CD14-positive monocyte (primary cell): ENCODE measurements around the gene FGFR3. TPM values are rescaled to one million over a fixed set of nuclear protein-coding genes. Genes with fewer than 3 reads are reported as not detected.

ENCODE experiments used
- DNase-seq, 3 donors: peaks; one replicate each; pipeline ENCODE4 v3.0.0-alpha.2; 2011 to 2022
- H2AFZ ChIP-seq: 2 replicates; pipeline ENCODE4 v1.6.0; 2012; ENCODE audit warnings: mild to moderate bottlenecking, low read depth, low read length, inconsistent platforms; ENCODE audit not compliant: insufficient read depth, poor library complexity, severe bottlenecking
- H3K27ac ChIP-seq, 2 donors: 1 replicate in 1 of 2; 2 replicates in 1 of 2; pipeline ENCODE4 v1.5.1; 2012 to 2013; ENCODE audit warnings: low read length in 2 of 2, control low read depth in 1 of 2, inconsistent platforms in 1 of 2, low read depth in 1 of 2, mild to moderate bottlenecking in 1 of 2
- H3K27me3 ChIP-seq, 2 donors: one replicate each; pipeline versions ENCODE4 v1.6.0 to v1.6.1; 2011 to 2013; ENCODE audit warnings: low read length in 2 of 2; ENCODE audit not compliant: control insufficient read depth in 2 of 2, insufficient read depth in 2 of 2
- H3K36me3 ChIP-seq, 2 donors: replicated peaks in 1 of 2; 1 replicate in 1 of 2; 2 replicates in 1 of 2; pipeline versions ENCODE4 v1.5.1 to v1.6.1; 2012 to 2013; ENCODE audit warnings: low read length in 2 of 2, control low read depth in 1 of 2, inconsistent platforms in 1 of 2, mild to moderate bottlenecking in 1 of 2; ENCODE audit not compliant: insufficient read depth in 2 of 2, control insufficient read depth in 1 of 2
- H3K4me1 ChIP-seq, 2 donors: 1 replicate in 1 of 2; 2 replicates in 1 of 2; pipeline versions ENCODE4 v1.5.1 to v1.6.1; 2012 to 2013; ENCODE audit warnings: low read length in 2 of 2, control low read depth in 1 of 2, inconsistent platforms in 1 of 2, mild to moderate bottlenecking in 1 of 2, moderate library complexity in 1 of 2; ENCODE audit not compliant: insufficient read depth in 2 of 2, control insufficient read depth in 1 of 2
- H3K4me2 ChIP-seq: replicated peaks from 2 replicates; pipeline ENCODE3; 2012; ENCODE audit warnings: low read length, moderate library complexity, mild to moderate bottlenecking; ENCODE audit not compliant: poor library complexity, severe bottlenecking; ENCODE audit errors: extremely low read depth
- H3K4me3 ChIP-seq, 3 experiments: fragments of 200-600 bp in 1 of 3; sonication (generic) in 1 of 3; replicated peaks in 1 of 3; 1 replicate in 2 of 3; 2 replicates in 1 of 3; pipeline ENCODE4 v1.5.1; 2011 to 2013; ENCODE audit warnings: low read length in 3 of 3, mild to moderate bottlenecking in 3 of 3, control low read depth in 2 of 3, low read depth in 2 of 3, inconsistent platforms in 1 of 3, moderate library complexity in 1 of 3
- H3K79me2 ChIP-seq: 2 replicates; pipeline ENCODE4 v1.6.0; 2012; ENCODE audit warnings: mild to moderate bottlenecking, control low read depth, inconsistent platforms, low read length, moderate library complexity; ENCODE audit not compliant: insufficient read depth
- H3K9ac ChIP-seq: 2 replicates; pipeline ENCODE4 v1.6.0; 2017; ENCODE audit warnings: low read length, mild to moderate bottlenecking; ENCODE audit not compliant: insufficient read depth, poor library complexity, severe bottlenecking
- H3K9me3 ChIP-seq, 2 donors: replicated peaks in 1 of 2; 1 replicate in 1 of 2; 2 replicates in 1 of 2; pipeline versions ENCODE4 v1.5.1 to v1.6.1; 2012 to 2013; ENCODE audit warnings: low read length in 2 of 2, control low read depth in 1 of 2; ENCODE audit not compliant: control insufficient read depth in 1 of 2, insufficient read depth in 1 of 2
- H4K20me1 ChIP-seq: 2 replicates; pipeline ENCODE4 v1.6.0; 2012; ENCODE audit warnings: mild to moderate bottlenecking, low read length, control low read depth, moderate library complexity; ENCODE audit not compliant: insufficient read depth
- H3K27ac Mint-ChIP-seq, 7 donors: one replicate each; pipeline ENCODE4 v1.8.0; 2020; ENCODE audit warnings: mild to moderate bottlenecking in 7 of 7, mixed read lengths in 7 of 7, moderate library complexity in 6 of 7, inconsistent platforms in 2 of 7
- H3K27me3 Mint-ChIP-seq, 3 donors: one replicate each; pipeline ENCODE4 v1.8.0; 2021 to 2022; ENCODE audit warnings: low read depth in 3 of 3, mild to moderate bottlenecking in 3 of 3, mixed read lengths in 3 of 3, moderate library complexity in 3 of 3, inconsistent platforms in 1 of 3
- H3K36me3 Mint-ChIP-seq, 2 donors: one replicate each; pipeline ENCODE4 v1.8.0; 2020; ENCODE audit warnings: mixed read lengths in 2 of 2, inconsistent platforms in 1 of 2, mild to moderate bottlenecking in 1 of 2
- H3K4me1 Mint-ChIP-seq: one replicate; pipeline ENCODE4 v1.8.0; 2020; ENCODE audit warnings: mild to moderate bottlenecking, mixed read lengths
- H3K4me3 Mint-ChIP-seq, 2 donors: one replicate each; pipeline ENCODE4 v1.8.0; 2020; ENCODE audit warnings: mild to moderate bottlenecking in 2 of 2, mixed read lengths in 2 of 2, moderate library complexity in 1 of 2
- H3K9me3 Mint-ChIP-seq, 7 donors: one replicate each; pipeline ENCODE4 v1.8.0; 2020 to 2022; ENCODE audit warnings: mixed read lengths in 7 of 7, mild to moderate bottlenecking in 6 of 7, moderate library complexity in 6 of 7, inconsistent platforms in 2 of 7
- WGBS: methylation state at CpG from one replicate; pipeline ENCODE4 v1.1.5; 2013; ENCODE audit warnings: missing lambda C conversion rate; ENCODE audit not compliant: insufficient coverage; 5-methylcytosine and 5-hydroxymethylcytosine counted together
- intact Hi-C, 2 donors: fragments of 100-400 bp; cut with micrococcal nuclease; formaldehyde crosslinking; loops; one replicate each; pipeline versions ENCODE4 v1.15.0 to v1.15.1; 2023
- polyA plus RNA-seq, 3 donors: library from polyadenylated mRNA; depleted of rRNA in 1 of 3; unstranded in 2 of 3; stranded (reverse) in 1 of 3; fragments of 300-500 nt in 2 of 3; fragments of >200 nt in 1 of 3; fragmentation: Illumina TruSeq in 2 of 3; gene quantifications; 1 replicate in 2 of 3; 2 replicates in 1 of 3; pipeline ENCODE4 v1.2.3, GENCODE V29; 2012 to 2021
- TF ChIP-seq, protein P1 (sequence below): fragments of 200-600 bp; IDR thresholded peaks from one replicate; pipeline ENCODE4 v1.8.0; 2022; ENCODE audit warnings: antibody characterized with exemption, mild to moderate bottlenecking

The FGFR3 gene
- polyA plus RNA-seq, 3 donors: 0.07 TPM; not detected in 2

DNA sequence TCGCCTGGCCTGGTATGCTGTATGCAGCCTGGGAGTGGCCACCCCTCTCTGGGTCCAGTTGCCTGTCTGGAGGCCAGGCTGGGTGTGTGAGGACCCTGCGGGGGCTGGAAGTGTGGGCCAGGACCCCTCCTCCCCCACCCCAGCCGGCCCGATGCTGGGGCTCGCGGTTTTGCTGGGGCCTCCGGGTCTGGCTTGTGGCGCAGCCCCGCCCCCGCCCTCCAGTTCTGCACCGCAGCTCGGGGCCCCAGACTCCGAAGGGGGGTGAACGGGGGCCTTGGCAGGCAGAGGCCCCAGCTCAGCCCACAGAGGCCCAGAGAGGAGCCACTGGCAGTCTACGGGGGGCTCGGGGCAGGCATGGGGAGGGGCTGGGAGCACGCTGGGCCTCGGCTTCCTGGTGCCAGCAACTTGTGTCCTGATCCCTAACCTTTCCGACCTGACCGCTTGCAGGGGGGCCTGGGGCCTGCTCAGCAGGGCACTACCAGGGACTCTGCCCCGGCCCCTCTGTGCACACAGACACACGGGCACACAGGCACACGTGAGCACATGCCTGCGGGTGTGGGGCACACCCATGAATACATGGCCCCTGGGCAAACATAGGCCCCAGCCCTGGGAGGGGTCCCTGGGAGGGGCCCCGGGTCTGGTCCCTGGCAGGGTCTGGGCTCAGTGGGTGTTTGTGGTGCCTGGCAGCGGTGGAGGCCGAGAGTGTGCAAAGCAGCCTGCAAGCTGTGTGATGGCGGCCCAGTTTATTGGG is 21.4 kb upstream of the FGFR3 start:
- Mint-ChIP-seq H3K36me3 (no peaks in the 10 kb centered on the region), H3K27me3 (peaks cover 12 to 40% (median 18%) of the 10 kb centered on the region in 3 donors), H3K27ac (no peak overlapping the region), H3K9me3 (peaks cover 0 to 3% (median 0%) of the 10 kb centered on the region in 7 donors), H3K4me3 (peak overlapping the region in 1 of 2 donors; percentile 48), H3K4me1 (no peaks in the 10 kb centered on the region)
- H4K20me1 ChIP-seq: no peaks in the 10 kb centered on the region
- H3K9me3 ChIP-seq: no peaks in the 10 kb centered on the region
- H3K36me3 ChIP-seq: no peaks in the 10 kb centered on the region
- intact Hi-C loops: no loop called here
- no peaks in the 10 kb centered on the region for H3K4me1 ChIP-seq
- no peak overlapping the region for H3K4me2 ChIP-seq
- no peak for DNase-seq
- no peak overlapping the region for H3K4me3 ChIP-seq
- H3K9ac ChIP-seq: no peak overlapping the region
- peaks cover 3 to 23% of the 10 kb centered on the region in 2 donors for H3K27me3 ChIP-seq
- H2AFZ ChIP-seq: no peak overlapping the region
- H3K79me2 ChIP-seq: no peaks in the 10 kb centered on the region
- 18% methylated on average over 26 of the region's 28 CpGs for WGBS
- no peak overlapping the region for H3K27ac ChIP-seq
- TF ChIP-seq, protein P1, sequence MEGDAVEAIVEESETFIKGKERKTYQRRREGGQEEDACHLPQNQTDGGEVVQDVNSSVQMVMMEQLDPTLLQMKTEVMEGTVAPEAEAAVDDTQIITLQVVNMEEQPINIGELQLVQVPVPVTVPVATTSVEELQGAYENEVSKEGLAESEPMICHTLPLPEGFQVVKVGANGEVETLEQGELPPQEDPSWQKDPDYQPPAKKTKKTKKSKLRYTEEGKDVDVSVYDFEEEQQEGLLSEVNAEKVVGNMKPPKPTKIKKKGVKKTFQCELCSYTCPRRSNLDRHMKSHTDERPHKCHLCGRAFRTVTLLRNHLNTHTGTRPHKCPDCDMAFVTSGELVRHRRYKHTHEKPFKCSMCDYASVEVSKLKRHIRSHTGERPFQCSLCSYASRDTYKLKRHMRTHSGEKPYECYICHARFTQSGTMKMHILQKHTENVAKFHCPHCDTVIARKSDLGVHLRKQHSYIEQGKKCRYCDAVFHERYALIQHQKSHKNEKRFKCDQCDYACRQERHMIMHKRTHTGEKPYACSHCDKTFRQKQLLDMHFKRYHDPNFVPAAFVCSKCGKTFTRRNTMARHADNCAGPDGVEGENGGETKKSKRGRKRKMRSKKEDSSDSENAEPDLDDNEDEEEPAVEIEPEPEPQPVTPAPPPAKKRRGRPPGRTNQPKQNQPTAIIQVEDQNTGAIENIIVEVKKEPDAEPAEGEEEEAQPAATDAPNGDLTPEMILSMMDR: no peak

DNA sequence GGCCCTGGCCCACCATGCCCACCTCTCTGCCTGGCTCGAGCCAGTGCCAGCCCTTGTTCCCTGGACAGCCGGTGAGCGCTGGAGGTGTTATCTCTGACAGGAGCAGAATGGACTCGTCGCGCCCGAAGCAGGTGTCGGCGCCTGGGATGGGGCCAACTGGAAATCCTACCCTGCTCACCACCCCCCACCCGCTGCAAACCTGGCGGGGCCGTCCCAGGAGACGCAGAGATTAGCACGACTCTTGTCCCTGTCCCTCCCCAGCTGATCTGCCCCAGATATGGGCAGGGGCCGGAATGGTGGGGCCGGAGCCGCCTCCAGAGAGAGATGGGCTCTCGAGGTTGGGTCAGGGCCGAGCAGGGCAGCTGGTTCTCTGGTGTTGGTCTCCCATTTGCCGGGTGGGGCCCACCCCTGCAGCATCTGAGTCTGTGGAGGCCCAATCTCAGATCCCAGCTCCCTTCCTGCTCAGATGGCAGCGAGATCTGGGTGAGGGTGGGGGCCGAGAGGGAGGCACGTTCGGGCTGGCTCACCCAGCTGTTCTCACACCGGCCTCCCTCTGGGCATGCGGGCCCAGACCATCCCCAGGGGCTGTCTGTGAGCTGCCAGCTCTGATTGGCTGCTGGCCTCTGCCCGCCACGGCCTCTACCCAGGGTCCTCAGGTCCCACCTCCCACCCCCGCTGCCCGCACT is 20.1 kb upstream of the FGFR3 start:
- Mint-ChIP-seq H3K4me3 (no peak overlapping the region), H3K27ac (no peak overlapping the region), H3K4me1 (no peaks in the 10 kb centered on the region), H3K36me3 (no peaks in the 10 kb centered on the region), H3K27me3 (peaks cover 10 to 32% (median 16%) of the 10 kb centered on the region in 3 donors), H3K9me3 (peaks cover 0 to 2% (median 0%) of the 10 kb centered on the region in 7 donors)
- 76% methylated on average over 27 of the region's 30 CpGs for WGBS
- H3K27me3 ChIP-seq: peaks cover 1 to 20% of the 10 kb centered on the region in 2 donors
- no peaks in the 10 kb centered on the region for H3K36me3 ChIP-seq
- no peak overlapping the region for H3K4me2 ChIP-seq
- H3K27ac ChIP-seq: no peak overlapping the region
- H3K4me1 ChIP-seq: no peaks in the 10 kb centered on the region
- no peak for DNase-seq
- intact Hi-C loops: no loop called here
- no peak overlapping the region for H2AFZ ChIP-seq
- H4K20me1 ChIP-seq: no peaks in the 10 kb centered on the region
- no peak overlapping the region for H3K9ac ChIP-seq
- H3K4me3 ChIP-seq: no peak overlapping the region
- H3K9me3 ChIP-seq: no peaks in the 10 kb centered on the region
- H3K79me2 ChIP-seq: no peaks in the 10 kb centered on the region
- TF ChIP-seq, protein P1: no peak
